Subcutaneous adipose tissue (tissue), 4 donors: ENCODE results near the gene RXRA. TPM values are rescaled to one million over a fixed set of nuclear protein-coding genes. Genes with fewer than 3 reads are reported as not detected.

Experiments used
- total RNA-seq, 4 donors: library from RNA; depleted of rRNA; stranded (reverse); fragments of >200 nt; gene quantifications; one replicate each; pipeline ENCODE4 v1.1.0, GENCODE V29; 2016
- TF ChIP-seq, protein P1 (sequence below): fragments of 450-650 bp; IDR thresholded peaks from one replicate; pipeline ENCODE4 v1.5.1; 2016; ENCODE audit warnings: low read depth, mild to moderate bottlenecking, control low read depth, antibody characterized with exemption, moderate library complexity

Gene RXRA
- total RNA-seq, 4 donors from 2014 or later = 39.1 to 141 (median 53.6) TPM

DNA sequence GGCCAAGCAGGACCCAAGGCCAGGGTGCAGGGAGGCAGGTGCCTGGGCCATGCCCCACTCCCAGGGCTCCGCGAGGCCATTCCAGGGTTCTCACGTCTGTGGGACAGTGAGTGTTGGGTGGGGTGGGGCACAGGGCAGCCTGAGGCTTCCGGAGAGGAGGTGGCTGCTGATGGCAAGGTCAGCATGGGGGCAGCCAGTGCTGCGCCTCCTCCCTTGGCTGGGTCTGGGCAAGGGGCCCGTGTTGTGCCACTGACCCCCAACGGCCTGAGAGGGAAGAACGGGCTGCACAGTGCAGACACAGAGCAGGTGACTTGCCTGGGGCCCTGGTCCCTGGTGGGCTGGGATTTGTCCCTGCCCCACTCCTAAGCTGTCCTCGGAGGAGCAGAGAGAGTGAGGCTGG lies 82.1 kb downstream of the RXRA start:
- TF ChIP-seq, protein P1, sequence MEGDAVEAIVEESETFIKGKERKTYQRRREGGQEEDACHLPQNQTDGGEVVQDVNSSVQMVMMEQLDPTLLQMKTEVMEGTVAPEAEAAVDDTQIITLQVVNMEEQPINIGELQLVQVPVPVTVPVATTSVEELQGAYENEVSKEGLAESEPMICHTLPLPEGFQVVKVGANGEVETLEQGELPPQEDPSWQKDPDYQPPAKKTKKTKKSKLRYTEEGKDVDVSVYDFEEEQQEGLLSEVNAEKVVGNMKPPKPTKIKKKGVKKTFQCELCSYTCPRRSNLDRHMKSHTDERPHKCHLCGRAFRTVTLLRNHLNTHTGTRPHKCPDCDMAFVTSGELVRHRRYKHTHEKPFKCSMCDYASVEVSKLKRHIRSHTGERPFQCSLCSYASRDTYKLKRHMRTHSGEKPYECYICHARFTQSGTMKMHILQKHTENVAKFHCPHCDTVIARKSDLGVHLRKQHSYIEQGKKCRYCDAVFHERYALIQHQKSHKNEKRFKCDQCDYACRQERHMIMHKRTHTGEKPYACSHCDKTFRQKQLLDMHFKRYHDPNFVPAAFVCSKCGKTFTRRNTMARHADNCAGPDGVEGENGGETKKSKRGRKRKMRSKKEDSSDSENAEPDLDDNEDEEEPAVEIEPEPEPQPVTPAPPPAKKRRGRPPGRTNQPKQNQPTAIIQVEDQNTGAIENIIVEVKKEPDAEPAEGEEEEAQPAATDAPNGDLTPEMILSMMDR = no peak

DNA sequence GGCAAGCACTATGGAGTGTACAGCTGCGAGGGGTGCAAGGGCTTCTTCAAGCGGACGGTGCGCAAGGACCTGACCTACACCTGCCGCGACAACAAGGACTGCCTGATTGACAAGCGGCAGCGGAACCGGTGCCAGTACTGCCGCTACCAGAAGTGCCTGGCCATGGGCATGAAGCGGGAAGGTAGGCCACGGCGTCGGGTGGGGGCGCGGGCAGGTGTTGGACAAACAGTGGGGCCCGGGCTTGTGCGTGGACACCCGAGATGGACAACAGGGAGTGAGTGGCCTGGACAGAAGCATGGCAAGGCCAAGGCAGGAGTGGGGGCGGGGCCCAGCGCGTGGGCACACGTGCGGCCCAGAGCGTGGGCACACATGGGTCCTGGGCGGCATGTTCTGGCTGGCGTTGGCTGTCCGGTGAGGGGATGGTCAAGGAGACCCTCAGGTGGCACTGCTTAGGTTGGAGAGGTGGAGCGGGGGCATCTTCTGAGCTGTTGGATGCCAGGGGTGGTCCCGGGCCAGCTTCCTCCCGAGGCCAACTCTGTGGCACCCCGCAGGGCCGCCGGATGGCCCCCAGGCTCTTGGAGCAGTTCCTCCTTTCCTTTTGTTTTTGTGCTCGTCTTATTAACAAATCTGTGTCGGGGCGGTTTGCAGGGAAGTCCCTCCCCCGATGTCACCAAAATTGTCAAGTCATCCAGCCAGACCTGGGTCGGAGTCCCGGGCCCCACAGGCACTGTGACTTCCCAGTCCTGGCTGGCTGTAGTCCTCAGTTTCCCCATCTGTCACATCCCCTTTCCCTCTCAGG lies 82.9 kb downstream of the RXRA start:
- TF ChIP-seq, protein P1 = no peak

DNA sequence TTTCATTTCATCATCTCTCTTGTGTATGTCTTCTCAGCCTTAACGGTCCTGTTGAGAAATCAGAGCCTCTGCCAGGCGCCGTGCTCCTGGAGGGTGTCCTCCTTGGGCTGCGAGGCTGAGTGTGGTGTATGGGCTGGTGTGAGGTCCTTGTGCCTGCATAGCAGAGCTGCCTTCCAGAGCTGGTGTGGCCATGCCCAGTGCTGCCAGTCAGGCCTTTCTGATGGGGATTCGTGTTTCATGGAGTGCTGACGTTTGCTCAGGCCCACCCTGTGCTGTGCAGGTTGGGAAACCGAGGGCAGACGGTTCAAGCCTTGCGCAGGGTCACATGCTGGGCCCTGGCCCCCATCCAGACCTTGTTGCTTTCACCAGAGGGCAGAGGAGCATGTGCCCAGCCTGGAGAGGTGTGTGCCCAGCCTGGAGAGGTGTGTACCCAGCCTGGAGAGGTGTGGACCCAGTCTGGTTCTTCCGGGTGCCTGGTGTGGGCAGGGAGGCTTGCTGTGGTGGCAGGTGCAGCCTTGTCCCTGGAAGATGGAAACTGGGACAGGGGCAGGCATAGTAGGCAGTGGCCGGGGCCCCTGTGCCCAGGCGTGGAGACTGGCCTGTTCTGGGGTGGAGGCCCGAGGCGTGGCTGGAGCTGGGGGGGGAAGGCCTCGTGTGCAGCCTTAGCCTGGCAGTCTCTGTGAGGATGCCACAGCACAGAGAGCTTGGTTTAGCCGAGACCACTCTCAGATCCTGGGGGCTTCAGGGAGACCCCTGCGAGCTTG lies 84.0 kb downstream of the RXRA start:
- TF ChIP-seq, protein P1 = no peak

DNA sequence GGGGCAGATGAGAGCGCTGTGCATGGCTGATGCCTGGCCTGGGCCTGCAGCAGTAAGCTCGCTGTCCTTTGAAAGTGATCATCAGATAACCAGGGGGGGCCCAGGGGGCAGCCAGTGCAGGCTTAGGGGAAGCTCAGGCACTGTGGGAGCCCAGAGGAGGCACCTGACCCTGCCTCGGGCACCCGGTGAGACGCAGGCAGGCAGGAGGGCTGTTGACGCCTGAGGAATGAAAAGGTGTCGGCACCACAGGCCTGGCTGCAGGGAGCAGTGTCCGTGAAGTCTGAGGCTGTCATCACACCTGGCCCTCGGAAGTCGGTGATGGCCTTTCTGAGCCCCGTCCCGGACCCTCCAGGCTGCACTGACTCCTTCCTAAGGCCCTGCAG lies 84.6 kb downstream of the RXRA start:
- TF ChIP-seq, protein P1 = no peak

DNA sequence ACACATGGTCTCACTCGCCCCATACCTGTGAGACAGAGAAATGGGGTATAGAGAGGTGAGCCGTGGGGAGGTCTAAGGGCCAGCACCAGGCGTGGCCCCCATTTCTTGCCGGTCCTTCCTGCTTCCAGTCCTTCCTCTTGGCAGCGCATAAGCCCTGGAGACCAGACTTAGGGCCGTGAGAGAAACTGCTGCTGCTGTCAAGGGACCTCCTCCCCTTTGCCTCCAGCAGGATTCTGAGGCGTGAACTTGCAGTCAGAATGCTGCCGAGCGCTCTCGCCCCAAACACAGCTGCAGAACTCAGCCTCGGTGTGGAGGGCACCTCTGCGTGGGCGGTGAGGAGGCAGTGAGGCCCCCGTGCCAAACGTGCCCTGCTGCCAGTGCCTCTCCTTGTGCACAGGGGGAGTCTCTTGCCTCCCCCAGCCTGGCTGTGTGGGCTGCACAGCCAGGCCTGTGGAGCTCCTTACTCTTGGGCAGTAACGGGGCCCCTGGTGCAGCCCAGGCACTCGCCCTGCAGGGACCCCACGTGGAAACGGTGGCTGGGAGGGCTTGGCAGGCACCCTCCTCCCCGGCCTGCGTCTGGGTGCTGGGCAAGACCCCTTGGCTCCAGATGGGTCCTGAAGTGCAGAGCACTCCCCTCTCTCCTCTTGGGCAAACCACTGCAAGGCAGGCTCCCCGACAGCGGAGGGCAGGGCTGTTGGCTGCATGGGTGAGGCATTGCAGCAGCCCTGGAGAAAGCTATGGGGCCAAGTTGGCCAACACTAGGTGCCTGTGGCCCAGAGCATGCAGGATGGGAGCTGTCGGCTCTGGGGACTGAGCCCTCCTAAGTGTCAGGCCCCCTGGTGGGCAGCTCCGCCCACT lies 85.4 kb downstream of the RXRA start:
- TF ChIP-seq, protein P1 = no peak

DNA sequence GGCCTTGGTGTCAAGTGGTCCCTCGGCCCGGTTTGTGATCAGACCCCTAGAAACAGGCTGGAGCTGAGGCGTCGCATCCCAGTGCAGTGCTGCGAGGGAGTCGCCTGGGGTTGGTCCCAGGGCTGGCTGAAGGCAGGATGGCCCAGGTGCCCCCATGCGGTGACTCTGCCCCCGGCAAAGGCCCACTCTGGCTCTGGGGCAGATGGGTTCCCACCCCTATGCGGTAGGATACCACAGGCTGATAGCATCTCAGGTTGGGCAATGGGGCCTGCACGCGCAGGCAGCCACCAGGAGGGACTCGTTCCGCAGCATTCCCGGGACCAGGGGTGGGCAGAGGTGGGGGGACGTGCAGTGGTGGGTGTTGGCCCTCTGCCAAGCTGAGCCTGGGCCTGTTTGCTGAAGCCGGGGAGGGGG lies 86.0 kb downstream of the RXRA start:
- TF ChIP-seq, protein P1 = no peak
